Measurements from ENCODE around the gene SOCS2. TPM values are rescaled to one million over a fixed set of nuclear protein-coding genes. Genes with fewer than 3 reads are reported as not detected.

SOCS2 gene
- polyA plus RNA-seq, 2 of the 4 experiments (the other 2 are of a cell fraction), result 21.8 to 22.2 TPM

GRCh38 chr12:93571365-93571924, 1.0 kb upstream of the SOCS2 start:
- WGBS (ENCODE audit: missing lambda C conversion rate), result 2% methylated on average over 23 of the region's 47 CpGs
- CTCF ChIA-PET, result interaction anchor here (0.7 to 12.6 kb wide), 8 partner anchors 19 to 1738 kb away, joined by 3 to 232 read pairs (median 4); no protein-coding TSS in a partner anchor
- peak overlapping the region; percentile 94 for H3K27ac ChIP-seq

More at GRCh38 chr12:93571365-93571924, 1.0 kb upstream of the SOCS2 start:
- DNase-seq (ENCODE audit: low read depth in 1 of 2, low spot score in 1 of 2) (peak; percentile 76 to 79), FAIRE-seq (no peak), ATAC-seq (peak; percentile 58 to 62)
- POLR2A ChIA-PET, result interaction anchor here (0.9 to 2.6 kb wide), 4 partner anchors 20 to 531 kb away, joined by 3 to 11 read pairs (median 4); partner anchors contain the start of gene CRADD
- TF ChIP-seq, protein P1, sequence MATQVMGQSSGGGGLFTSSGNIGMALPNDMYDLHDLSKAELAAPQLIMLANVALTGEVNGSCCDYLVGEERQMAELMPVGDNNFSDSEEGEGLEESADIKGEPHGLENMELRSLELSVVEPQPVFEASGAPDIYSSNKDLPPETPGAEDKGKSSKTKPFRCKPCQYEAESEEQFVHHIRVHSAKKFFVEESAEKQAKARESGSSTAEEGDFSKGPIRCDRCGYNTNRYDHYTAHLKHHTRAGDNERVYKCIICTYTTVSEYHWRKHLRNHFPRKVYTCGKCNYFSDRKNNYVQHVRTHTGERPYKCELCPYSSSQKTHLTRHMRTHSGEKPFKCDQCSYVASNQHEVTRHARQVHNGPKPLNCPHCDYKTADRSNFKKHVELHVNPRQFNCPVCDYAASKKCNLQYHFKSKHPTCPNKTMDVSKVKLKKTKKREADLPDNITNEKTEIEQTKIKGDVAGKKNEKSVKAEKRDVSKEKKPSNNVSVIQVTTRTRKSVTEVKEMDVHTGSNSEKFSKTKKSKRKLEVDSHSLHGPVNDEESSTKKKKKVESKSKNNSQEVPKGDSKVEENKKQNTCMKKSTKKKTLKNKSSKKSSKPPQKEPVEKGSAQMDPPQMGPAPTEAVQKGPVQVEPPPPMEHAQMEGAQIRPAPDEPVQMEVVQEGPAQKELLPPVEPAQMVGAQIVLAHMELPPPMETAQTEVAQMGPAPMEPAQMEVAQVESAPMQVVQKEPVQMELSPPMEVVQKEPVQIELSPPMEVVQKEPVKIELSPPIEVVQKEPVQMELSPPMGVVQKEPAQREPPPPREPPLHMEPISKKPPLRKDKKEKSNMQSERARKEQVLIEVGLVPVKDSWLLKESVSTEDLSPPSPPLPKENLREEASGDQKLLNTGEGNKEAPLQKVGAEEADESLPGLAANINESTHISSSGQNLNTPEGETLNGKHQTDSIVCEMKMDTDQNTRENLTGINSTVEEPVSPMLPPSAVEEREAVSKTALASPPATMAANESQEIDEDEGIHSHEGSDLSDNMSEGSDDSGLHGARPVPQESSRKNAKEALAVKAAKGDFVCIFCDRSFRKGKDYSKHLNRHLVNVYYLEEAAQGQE (IDR thresholded peaks at IDR 0.05), result no peak
- TF ChIP-seq, protein P2, sequence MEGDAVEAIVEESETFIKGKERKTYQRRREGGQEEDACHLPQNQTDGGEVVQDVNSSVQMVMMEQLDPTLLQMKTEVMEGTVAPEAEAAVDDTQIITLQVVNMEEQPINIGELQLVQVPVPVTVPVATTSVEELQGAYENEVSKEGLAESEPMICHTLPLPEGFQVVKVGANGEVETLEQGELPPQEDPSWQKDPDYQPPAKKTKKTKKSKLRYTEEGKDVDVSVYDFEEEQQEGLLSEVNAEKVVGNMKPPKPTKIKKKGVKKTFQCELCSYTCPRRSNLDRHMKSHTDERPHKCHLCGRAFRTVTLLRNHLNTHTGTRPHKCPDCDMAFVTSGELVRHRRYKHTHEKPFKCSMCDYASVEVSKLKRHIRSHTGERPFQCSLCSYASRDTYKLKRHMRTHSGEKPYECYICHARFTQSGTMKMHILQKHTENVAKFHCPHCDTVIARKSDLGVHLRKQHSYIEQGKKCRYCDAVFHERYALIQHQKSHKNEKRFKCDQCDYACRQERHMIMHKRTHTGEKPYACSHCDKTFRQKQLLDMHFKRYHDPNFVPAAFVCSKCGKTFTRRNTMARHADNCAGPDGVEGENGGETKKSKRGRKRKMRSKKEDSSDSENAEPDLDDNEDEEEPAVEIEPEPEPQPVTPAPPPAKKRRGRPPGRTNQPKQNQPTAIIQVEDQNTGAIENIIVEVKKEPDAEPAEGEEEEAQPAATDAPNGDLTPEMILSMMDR (IDR thresholded peaks at IDR 0.05), result peak; percentile 20; the same call in 1 of the 3 replicates
- TF ChIP-seq SMC3 (IDR thresholded peaks at IDR 0.05) (peak; percentile 37; the same call in 2 of the 3 replicates), POLR2AphosphoS2 (conservative IDR thresholded peaks at IDR 0.05; ENCODE audit: low read length) (no peak), POLR2A (IDR thresholded peaks at IDR 0.05; ENCODE audit: low read length) (peak; percentile 47; the same call in 1 of the 2 replicates), SREBF2 (IDR thresholded peaks at IDR 0.05) (no peak), HOXB13 (CRISPR knock-in tag; IDR thresholded peaks at IDR 0.05; ENCODE audit: low read depth) (no peak), CHD2 (IDR thresholded peaks at IDR 0.05; ENCODE audit: low read length, partially characterized antibody) (peak; percentile 39), MAFK (IDR thresholded peaks at IDR 0.05; ENCODE audit: partially characterized antibody) (no peak), PHF8 (IDR thresholded peaks at IDR 0.05; ENCODE audit: borderline replicate concordance, low read depth) (peak; percentile 78; the same call in 1 of the 2 replicates), RAD21 (conservative IDR thresholded peaks at IDR 0.05 in 1 of 2, IDR thresholded peaks at IDR 0.05 in 1 of 2) (peak in 1 of 2 experiments; percentile 35; a peak in 1 of 5 replicates), RCOR1 (IDR thresholded peaks at IDR 0.05; ENCODE audit: low read depth, low read length) (no peak), RNF2 (IDR thresholded peaks at IDR 0.05; ENCODE audit: borderline replicate concordance, low read depth) (peak; percentile 21; the same call in 1 of the 2 replicates), BCL3 (IDR thresholded peaks at IDR 0.05) (peak; percentile 67), ZFP36 (IDR thresholded peaks at IDR 0.05; ENCODE audit: borderline replicate concordance, partially characterized antibody) (peak; percentile 34), CHD4 (IDR thresholded peaks at IDR 0.05; ENCODE audit: borderline replicate concordance) (no peak), TFCP2L1 (CRISPR knock-in tag; IDR thresholded peaks at IDR 0.05) (no peak), JUNB (IDR thresholded peaks at IDR 0.05) (no peak), HOXB5 (CRISPR knock-in tag; IDR thresholded peaks at IDR 0.05) (0 out of 2 replicates have a peak, but pooled peaks have one; percentile 18), CBX2 (IDR thresholded peaks at IDR 0.05; ENCODE audit: borderline replicate concordance, low read depth) (no peak), RFX5 (IDR thresholded peaks at IDR 0.05) (no peak), CEBPB (IDR thresholded peaks at IDR 0.05) (no peak), ZC3H11A (IDR thresholded peaks at IDR 0.05) (no peak)
- TF ChIP-seq, protein P3, sequence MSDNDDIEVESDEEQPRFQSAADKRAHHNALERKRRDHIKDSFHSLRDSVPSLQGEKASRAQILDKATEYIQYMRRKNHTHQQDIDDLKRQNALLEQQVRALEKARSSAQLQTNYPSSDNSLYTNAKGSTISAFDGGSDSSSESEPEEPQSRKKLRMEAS (IDR thresholded peaks at IDR 0.05), result peak; percentile 11; the same call in 1 of the 2 replicates
- H3K4me3 ChIP-seq, result peak overlapping the region; percentile 64
- H3K4me2 ChIP-seq, result peak overlapping the region; percentile 90
- no peaks in the 10 kb centered on the region for H3K9me3 ChIP-seq
- peaks cover 12% of the 10 kb centered on the region; the same call in 2 of the 3 replicates for H3K4me1 ChIP-seq
